ENCODE data around the gene EFS.

The EFS gene

GRCh38 chr14:23365036-23365731, at the start of gene EFS:
Gene EFS, minus strand, starts transcription at chr14:23365172. Its CDS starts 147 bp downstream, at chr14:23365025.
- peak within 1 kb of the TSS; percentile 53 for H3K4me3 ChIP-seq (ENCODE audit: control insufficient read depth, low read depth, low read length)
- TF ChIP-seq, protein P1, sequence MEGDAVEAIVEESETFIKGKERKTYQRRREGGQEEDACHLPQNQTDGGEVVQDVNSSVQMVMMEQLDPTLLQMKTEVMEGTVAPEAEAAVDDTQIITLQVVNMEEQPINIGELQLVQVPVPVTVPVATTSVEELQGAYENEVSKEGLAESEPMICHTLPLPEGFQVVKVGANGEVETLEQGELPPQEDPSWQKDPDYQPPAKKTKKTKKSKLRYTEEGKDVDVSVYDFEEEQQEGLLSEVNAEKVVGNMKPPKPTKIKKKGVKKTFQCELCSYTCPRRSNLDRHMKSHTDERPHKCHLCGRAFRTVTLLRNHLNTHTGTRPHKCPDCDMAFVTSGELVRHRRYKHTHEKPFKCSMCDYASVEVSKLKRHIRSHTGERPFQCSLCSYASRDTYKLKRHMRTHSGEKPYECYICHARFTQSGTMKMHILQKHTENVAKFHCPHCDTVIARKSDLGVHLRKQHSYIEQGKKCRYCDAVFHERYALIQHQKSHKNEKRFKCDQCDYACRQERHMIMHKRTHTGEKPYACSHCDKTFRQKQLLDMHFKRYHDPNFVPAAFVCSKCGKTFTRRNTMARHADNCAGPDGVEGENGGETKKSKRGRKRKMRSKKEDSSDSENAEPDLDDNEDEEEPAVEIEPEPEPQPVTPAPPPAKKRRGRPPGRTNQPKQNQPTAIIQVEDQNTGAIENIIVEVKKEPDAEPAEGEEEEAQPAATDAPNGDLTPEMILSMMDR (IDR thresholded peaks at IDR 0.05; ENCODE audit: control insufficient read depth, insufficient read depth, low read depth, low read length, missing control alignments): no peak
- no peak for DNase-seq (ENCODE audit: low read depth)

- TF ChIP-seq, protein P1 (IDR thresholded peaks at IDR 0.05; ENCODE audit: control insufficient read depth, insufficient read depth, low read depth, low read length, missing control alignments): no peak
- H3K4me3 ChIP-seq (ENCODE audit: control insufficient read depth, low read depth, low read length): no peak overlapping the region
- no peak for DNase-seq (ENCODE audit: low read depth)
Observed at GRCh38 chr14:23414254-23414653, 49.3 kb upstream of the EFS start.

DNA sequence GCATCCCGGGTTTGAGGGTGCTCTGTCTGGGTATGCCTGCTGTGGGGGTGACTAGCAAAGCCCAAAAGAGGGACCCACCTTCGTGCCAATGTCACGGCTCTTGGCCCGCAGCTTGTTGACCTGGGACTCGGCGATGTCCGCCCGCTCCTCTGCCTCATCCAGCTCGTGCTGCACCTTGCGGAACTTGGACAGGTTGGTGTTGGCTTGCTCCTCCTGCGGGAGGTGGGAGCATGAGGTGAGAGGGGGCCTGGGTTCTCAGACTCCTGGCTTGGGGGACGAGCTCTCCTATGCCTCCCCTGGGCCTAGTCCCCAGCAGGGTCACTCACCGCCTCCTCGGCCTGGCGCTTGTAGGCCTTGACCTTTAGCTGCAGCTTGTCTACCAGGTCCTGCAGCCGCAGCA, 48.7 kb upstream of the EFS start:
- TF ChIP-seq, protein P1 (IDR thresholded peaks at IDR 0.05; ENCODE audit: control insufficient read depth, insufficient read depth, low read depth, low read length, missing control alignments): no peak
- DNase-seq (ENCODE audit: low read depth): no peak
- no peak overlapping the region for H3K4me3 ChIP-seq (ENCODE audit: control insufficient read depth, low read depth, low read length)

DNA sequence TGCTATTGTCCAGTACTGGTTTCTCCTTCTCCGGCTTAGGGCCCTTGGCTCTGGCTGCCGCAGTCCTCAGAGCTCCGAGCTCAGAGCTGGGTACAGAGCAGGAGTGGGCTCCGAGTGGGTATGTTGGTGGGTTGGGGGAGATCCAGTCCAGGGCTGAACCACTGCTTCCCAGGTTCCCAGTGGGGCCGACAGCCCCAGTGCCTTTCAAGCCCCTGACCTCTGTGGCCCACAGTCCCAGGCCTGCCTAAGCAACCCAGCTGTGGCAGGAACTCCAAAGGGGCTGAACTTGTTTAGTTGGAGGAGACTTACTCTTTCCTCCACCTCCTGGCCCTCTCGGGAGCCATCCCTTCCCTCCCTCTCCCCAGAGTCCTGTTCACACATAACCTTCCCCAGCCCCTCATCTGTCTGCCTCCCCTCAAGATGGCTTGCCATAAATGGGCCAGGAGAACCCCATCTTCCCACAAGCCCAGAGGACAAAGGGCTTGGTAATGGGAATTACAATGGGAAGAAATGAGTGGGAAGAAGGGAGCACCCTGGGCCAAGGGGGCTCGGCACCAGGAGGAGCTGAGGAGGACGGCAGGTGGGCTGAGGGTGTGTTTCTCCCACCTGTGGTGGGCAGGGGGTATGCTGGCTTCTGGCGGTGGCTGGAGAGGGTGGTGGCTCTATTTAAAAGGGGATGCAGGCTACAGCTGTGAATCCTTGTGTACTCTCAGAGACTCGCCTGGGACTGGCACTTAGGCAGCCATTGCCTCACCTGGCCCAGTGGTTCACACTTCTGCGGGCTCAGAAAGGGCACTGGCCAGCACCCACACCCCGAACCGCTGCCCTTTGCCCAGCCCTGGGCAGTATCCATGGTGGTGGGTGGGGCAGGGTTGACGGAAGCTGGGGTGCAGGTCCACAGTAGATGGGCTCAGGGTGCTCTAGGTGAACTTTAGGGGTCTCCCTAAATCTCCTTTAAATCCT, 46.9 kb upstream of the EFS start:
- no peak for DNase-seq (ENCODE audit: low read depth)
- no peak overlapping the region for H3K4me3 ChIP-seq (ENCODE audit: control insufficient read depth, low read depth, low read length)
- TF ChIP-seq, protein P1 (IDR thresholded peaks at IDR 0.05; ENCODE audit: control insufficient read depth, insufficient read depth, low read depth, low read length, missing control alignments): no peak

GRCh38 chr14:23409966-23410635, 45.1 kb upstream of the EFS start:
- DNase-seq (ENCODE audit: low read depth): no peak
- TF ChIP-seq, protein P1 (IDR thresholded peaks at IDR 0.05; ENCODE audit: control insufficient read depth, insufficient read depth, low read depth, low read length, missing control alignments): no peak
- H3K4me3 ChIP-seq (ENCODE audit: control insufficient read depth, low read depth, low read length): no peak overlapping the region

GRCh38 chr14:23409475-23409874, 44.5 kb upstream of the EFS start:
- no peak for DNase-seq (ENCODE audit: low read depth)
- TF ChIP-seq, protein P1 (IDR thresholded peaks at IDR 0.05; ENCODE audit: control insufficient read depth, insufficient read depth, low read depth, low read length, missing control alignments): no peak
- no peak overlapping the region for H3K4me3 ChIP-seq (ENCODE audit: control insufficient read depth, low read depth, low read length)

Data from AG09309 (cell line).